Hematopoietic multipotent progenitor cell treated with erythropoietin and hydrocortisone succinate and interleukin-3 and kit ligand, for 8 days (in vitro differentiated cells): ENCODE results near the gene CXCR2.
"Not testable (repeated sequence)": the region's sequence is repeated elsewhere in the genome, so short reads cannot be mapped to it uniquely, and the experiment has no call there.

Source experiments
- DNase-seq: peaks from one replicate; pipeline ENCODE4 v3.0.0-alpha.2; 2015

Gene CXCR2

GRCh38 chr2:218125626-218126080 lies at the start of gene CXCR2:
Gene CXCR2, plus strand, starts transcription at chr2:218126028. Its CDS starts 8,774 bp downstream, at chr2:218134802.
- DNase-seq: peak; percentile 7

- no peak for DNase-seq
These were observed 48.2 kb upstream of the CXCR2 start for GRCh38 chr2:218077464-218078216.

- DNase-seq: no peak
These were observed 45.6 kb upstream of the CXCR2 start for GRCh38 chr2:218079943-218080913.

- DNase-seq: no peak
These were observed 44.8 kb upstream of the CXCR2 start for GRCh38 chr2:218081063-218081462.

- no peak for DNase-seq
These were observed 44.1 kb upstream of the CXCR2 start for GRCh38 chr2:218081695-218082094.

GRCh38 chr2:218082586-218083351 lies 43.1 kb upstream of the CXCR2 start:
- no peak for DNase-seq

- no peak for DNase-seq
These were observed 42.5 kb upstream of the CXCR2 start for GRCh38 chr2:218083352-218083676.

- no peak for DNase-seq
These were observed 39.4 kb upstream of the CXCR2 start for GRCh38 chr2:218086478-218086877.

- no peak for DNase-seq
These were observed 36.6 kb upstream of the CXCR2 start for GRCh38 chr2:218089259-218089658.

GRCh38 chr2:218091746-218092145 lies 34.1 kb upstream of the CXCR2 start:
- DNase-seq: peak; percentile 61

GRCh38 chr2:218093879-218094278 lies 31.9 kb upstream of the CXCR2 start:
- peak; percentile 13 for DNase-seq

- peak; percentile 61 for DNase-seq
These were observed 30.0 kb upstream of the CXCR2 start for GRCh38 chr2:218095853-218096252.

- DNase-seq: no peak
These were observed 27.9 kb upstream of the CXCR2 start for GRCh38 chr2:218097975-218098374.

- DNase-seq: not testable (repeated sequence)
These were observed 17.0 kb upstream of the CXCR2 start for GRCh38 chr2:218108834-218109233.

- DNase-seq: not testable (repeated sequence)
These were observed 4.0 kb upstream of the CXCR2 start for GRCh38 chr2:218121789-218122188.

- DNase-seq: not testable (repeated sequence)
These were observed 3.5 kb upstream of the CXCR2 start for GRCh38 chr2:218122286-218122685.

GRCh38 chr2:218123986-218124385 lies 1.8 kb upstream of the CXCR2 start:
- DNase-seq: no peak

- no peak for DNase-seq
These were observed 733 bp upstream of the CXCR2 start for GRCh38 chr2:218125095-218125494.

- no peak for DNase-seq
These were observed 2.2 kb downstream of the CXCR2 start for GRCh38 chr2:218127929-218128455.

- no peak for DNase-seq
These were observed 3.1 kb downstream of the CXCR2 start for GRCh38 chr2:218128781-218129457.

GRCh38 chr2:218129458-218130135 lies 3.8 kb downstream of the CXCR2 start:
- DNase-seq: no peak

- no peak for DNase-seq
These were observed 4.5 kb downstream of the CXCR2 start for GRCh38 chr2:218130377-218130776.
